Gastrocnemius medialis (tissue), 4 donors: ENCODE measurements around the gene WDR6. TPM values are rescaled to one million over a fixed set of nuclear protein-coding genes. Genes with fewer than 3 reads are reported as not detected.

ENCODE experiments used
- ATAC-seq, 2 donors: fragments of 150-250 bp; one replicate each; pipeline ENCODE4 v1.9.1; 2016
- DNase-seq, 2 donors: peaks; one replicate each; pipeline ENCODE4 v3.0.0-alpha.2; 2019
- H3K27ac ChIP-seq, 4 donors: fragments of 200-600 bp; sonication (generic); 1 replicate in 1 of 4; 2 replicates in 3 of 4; pipeline ENCODE4 v1.5.1; 2016 to 2018; ENCODE audit warnings: mild to moderate bottlenecking in 2 of 4, moderate library complexity in 1 of 4
- H3K27me3 ChIP-seq, 3 donors: fragments of 200-600 bp; sonication (generic) in 2 of 3; 1 replicate in 1 of 3; 2 replicates in 2 of 3; pipeline versions ENCODE4 v1.5.1 to v1.6.0; 2016 to 2019; ENCODE audit warnings: mild to moderate bottlenecking in 1 of 3, moderate library complexity in 1 of 3
- H3K36me3 ChIP-seq, 2 donors: fragments of 200-600 bp; sonication (generic) in 1 of 2; one replicate each; pipeline ENCODE4 v1.5.1; 2017 to 2018
- H3K4me1 ChIP-seq, 2 donors: fragments of 200-600 bp; sonication (generic) in 1 of 2; one replicate each; pipeline ENCODE4 v1.5.1; 2016 to 2017; ENCODE audit warnings: mild to moderate bottlenecking in 2 of 2
- H3K4me3 ChIP-seq, 4 donors: fragments of 200-600 bp; sonication (generic) in 3 of 4; 1 replicate in 1 of 4; 2 replicates in 3 of 4; pipeline ENCODE4 v1.5.1; 2016 to 2019; ENCODE audit warnings: mild to moderate bottlenecking in 2 of 4
- H3K9me3 ChIP-seq, 3 donors: fragments of 200-600 bp; sonication (generic) in 2 of 3; 1 replicate in 1 of 3; 2 replicates in 2 of 3; pipeline ENCODE4 v1.5.1; 2016 to 2019
- CTCF ChIP-seq, 5 experiments: fragments of 450-650 bp in 3 of 5; fragments of 200-600 bp in 2 of 5; sonication (generic) in 2 of 5; IDR thresholded peaks in 4 of 5; conservative IDR thresholded peaks in 1 of 5; 1 replicate in 4 of 5; 2 replicates in 1 of 5; pipeline ENCODE4 v1.5.1; 2016 to 2019; ENCODE audit warnings: antibody characterized with exemption in 5 of 5, mild to moderate bottlenecking in 3 of 5, moderate library complexity in 3 of 5
- POLR2A ChIP-seq, 2 donors: fragments of 450-650 bp; IDR thresholded peaks; one replicate each; pipeline ENCODE4 v1.6.1; 2017; ENCODE audit warnings: antibody characterized with exemption in 2 of 2, mild to moderate bottlenecking in 2 of 2, moderate library complexity in 2 of 2
- in situ Hi-C, 4 donors: fragments of 200-750 bp; cut with MboI; loops; one replicate each; pipeline versions ENCODE4 v1.15.0 to v1.8.0; 2017; ENCODE audit warnings: low sequenced_read_pairs in 4 of 4
- intact Hi-C: fragments of 100-400 bp; cut with DNase I; formaldehyde crosslinking; loops from one replicate; pipeline ENCODE4 v1.15.1; 2023; ENCODE audit warnings: low total_unique reads
- total RNA-seq, 4 donors: library from RNA; depleted of rRNA; stranded (reverse); fragments of >200 nt; gene quantifications; one replicate each; pipeline versions ENCODE4 v1.1.0 to v1.2.3, GENCODE V29; 2016

WDR6 gene
- total RNA-seq, 4 donors from 2014 or later = 40.4 to 50.9 (median 45.5) TPM

GRCh38 chr3:48999085-48999858 is 7.9 kb upstream of the WDR6 start:
- DNase-seq = no peak
- TF ChIP-seq POLR2A (IDR thresholded peaks at IDR 0.05) (no peak), CTCF (IDR thresholded peaks at IDR 0.05 in 4 of 5, conservative IDR thresholded peaks at IDR 0.05 in 1 of 5) (no peak)
- Histone ChIP-seq H3K4me3 (no peak overlapping the region), H3K36me3 (no peaks in the 10 kb centered on the region), H3K4me1 (no peaks in the 10 kb centered on the region), H3K27ac (no peak overlapping the region), H3K27me3 (no peaks in the 10 kb centered on the region), H3K9me3 (no peaks in the 10 kb centered on the region)
- in situ Hi-C loops (no loop called here), intact Hi-C loops (no loop called here)
- ATAC-seq = no peak

GRCh38 chr3:49001155-49001554 is 6.0 kb upstream of the WDR6 start:
- Histone ChIP-seq H3K27me3 (no peaks in the 10 kb centered on the region), H3K36me3 (no peaks in the 10 kb centered on the region), H3K27ac (no peak overlapping the region), H3K4me1 (peaks cover 0 to 2% of the 10 kb centered on the region in 2 donors), H3K9me3 (no peaks in the 10 kb centered on the region), H3K4me3 (no peak overlapping the region)
- in situ Hi-C loops = no loop called here
- ATAC-seq = no peak
- DNase-seq = no peak
- intact Hi-C loops = no loop called here
- no peak for TF ChIP-seq POLR2A (IDR thresholded peaks at IDR 0.05)
- no peak for TF ChIP-seq CTCF (IDR thresholded peaks at IDR 0.05 in 4 of 5, conservative IDR thresholded peaks at IDR 0.05 in 1 of 5)

GRCh38 chr3:49004352-49005302 is 2.6 kb upstream of the WDR6 start:
- Histone ChIP-seq H3K36me3 (no peaks in the 10 kb centered on the region), H3K4me3 (no peak overlapping the region), H3K27ac (no peak overlapping the region), H3K9me3 (no peaks in the 10 kb centered on the region), H3K27me3 (no peaks in the 10 kb centered on the region), H3K4me1 (peaks cover 8 to 20% of the 10 kb centered on the region in 2 donors)
- ATAC-seq (no peak), DNase-seq (no peak)
- TF ChIP-seq CTCF (IDR thresholded peaks at IDR 0.05 in 4 of 5, conservative IDR thresholded peaks at IDR 0.05 in 1 of 5) = no peak
- TF ChIP-seq POLR2A (IDR thresholded peaks at IDR 0.05) = no peak
- intact Hi-C loops = no loop called here
- in situ Hi-C loops = no loop called here

- no peak for DNase-seq
- H3K27me3 ChIP-seq = no peaks in the 10 kb centered on the region
- TF ChIP-seq CTCF (IDR thresholded peaks at IDR 0.05 in 4 of 5, conservative IDR thresholded peaks at IDR 0.05 in 1 of 5) (no peak), POLR2A (IDR thresholded peaks at IDR 0.05) (no peak)
- no peaks in the 10 kb centered on the region for H3K36me3 ChIP-seq
- H3K4me1 ChIP-seq = peaks cover 8 to 20% of the 10 kb centered on the region in 2 donors
- H3K9me3 ChIP-seq = no peaks in the 10 kb centered on the region
- no peak overlapping the region for H3K4me3 ChIP-seq
- in situ Hi-C loops (no loop called here), intact Hi-C loops (no loop called here)
- H3K27ac ChIP-seq = no peak overlapping the region
- no peak for ATAC-seq
Measured at GRCh38 chr3:49005303-49005680, 1.9 kb upstream of the WDR6 start.
